Measurements from ENCODE around the gene STAT5B.
"Not testable (repeated sequence)": the region's sequence is repeated elsewhere in the genome, so short reads cannot be mapped to it uniquely, and the experiment has no call there.

The STAT5B gene

DNA sequence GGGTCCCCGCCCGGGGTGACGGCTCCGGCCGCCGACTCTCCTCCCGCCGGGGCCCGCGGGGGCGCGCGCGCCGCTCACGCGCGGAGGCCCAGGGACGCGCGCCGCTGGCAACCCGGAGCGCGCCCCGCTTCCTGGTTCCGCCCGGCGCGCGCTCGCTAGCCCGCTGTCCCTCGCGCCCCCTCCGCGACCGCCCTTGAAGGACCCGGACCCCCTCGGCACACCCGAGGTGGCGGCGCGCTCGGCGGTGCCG, at the start of gene STAT5B:
TSS of gene STAT5B (minus strand) at position 33 of the 250 bp plus-strand sequence. CDS start 44,264 bp downstream, outside the sequence.
- peak; percentile 40 to 42 for DNase-seq

- no peak for DNase-seq
Observed at GRCh38 chr17:42325026-42325425, 48.8 kb upstream of the STAT5B start.

DNA sequence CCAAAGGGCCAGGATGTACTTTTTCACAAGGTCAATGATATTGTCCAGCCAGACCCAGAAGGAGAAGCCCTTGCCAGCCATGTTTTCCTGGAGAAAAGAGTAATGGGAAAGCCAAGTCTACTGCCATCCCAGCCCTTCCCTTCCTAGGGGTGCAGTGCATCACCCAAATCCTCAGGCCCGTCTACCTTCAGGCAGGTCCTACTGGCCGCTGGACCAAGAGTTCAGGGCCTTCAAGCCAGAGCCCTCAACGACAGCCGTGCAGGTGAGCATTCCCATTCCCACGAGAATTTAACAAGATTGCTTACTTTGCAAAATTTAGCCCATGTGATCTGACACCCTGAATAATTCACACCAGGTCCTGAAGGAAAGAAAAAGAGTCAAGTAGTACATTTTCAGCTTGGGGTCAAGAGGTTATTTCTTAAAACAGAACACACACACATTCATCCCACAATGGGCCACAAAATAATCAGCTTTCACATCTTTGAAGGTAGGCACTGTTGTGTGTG, 47.1 kb upstream of the STAT5B start:
- DNase-seq, result no peak

- peak; percentile 96 to 97 for DNase-seq
Observed at GRCh38 chr17:42322382-42323267, 46.4 kb upstream of the STAT5B start.

- DNase-seq, result no peak
Observed at GRCh38 chr17:42321555-42321954, 45.4 kb upstream of the STAT5B start.

- not testable (repeated sequence) for DNase-seq
Observed at GRCh38 chr17:42317967-42318366, 41.8 kb upstream of the STAT5B start.

DNA sequence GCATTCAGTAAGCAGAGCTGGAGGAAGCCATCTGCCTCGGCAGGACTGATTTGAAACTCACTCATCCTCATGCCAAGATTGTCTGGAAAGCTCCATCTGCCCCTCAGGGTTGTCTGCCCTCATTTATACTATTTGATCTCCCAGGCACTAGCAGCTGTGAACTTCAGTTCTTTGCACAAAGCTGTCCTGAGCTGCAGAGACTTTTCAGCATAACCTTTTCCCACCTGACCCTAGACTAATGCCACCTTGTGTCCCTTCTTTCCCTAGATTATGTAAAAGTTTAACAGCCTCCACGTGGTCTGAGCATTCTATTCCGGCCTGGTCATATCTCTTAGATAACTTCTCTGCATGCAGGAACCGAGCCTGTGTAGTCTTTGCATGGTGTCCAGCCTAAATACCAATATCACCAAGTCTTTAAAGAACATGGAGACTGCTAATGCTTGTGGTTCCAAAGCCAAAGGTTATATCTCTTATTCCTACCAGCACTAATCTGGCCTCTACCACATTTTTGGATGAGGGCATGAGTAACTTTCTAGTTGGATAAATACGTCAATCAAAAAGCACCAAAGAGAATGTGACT, 41.2 kb upstream of the STAT5B start:
- no peak for DNase-seq

- DNase-seq, result no peak
Observed at GRCh38 chr17:42316755-42317154, 40.6 kb upstream of the STAT5B start.

DNA sequence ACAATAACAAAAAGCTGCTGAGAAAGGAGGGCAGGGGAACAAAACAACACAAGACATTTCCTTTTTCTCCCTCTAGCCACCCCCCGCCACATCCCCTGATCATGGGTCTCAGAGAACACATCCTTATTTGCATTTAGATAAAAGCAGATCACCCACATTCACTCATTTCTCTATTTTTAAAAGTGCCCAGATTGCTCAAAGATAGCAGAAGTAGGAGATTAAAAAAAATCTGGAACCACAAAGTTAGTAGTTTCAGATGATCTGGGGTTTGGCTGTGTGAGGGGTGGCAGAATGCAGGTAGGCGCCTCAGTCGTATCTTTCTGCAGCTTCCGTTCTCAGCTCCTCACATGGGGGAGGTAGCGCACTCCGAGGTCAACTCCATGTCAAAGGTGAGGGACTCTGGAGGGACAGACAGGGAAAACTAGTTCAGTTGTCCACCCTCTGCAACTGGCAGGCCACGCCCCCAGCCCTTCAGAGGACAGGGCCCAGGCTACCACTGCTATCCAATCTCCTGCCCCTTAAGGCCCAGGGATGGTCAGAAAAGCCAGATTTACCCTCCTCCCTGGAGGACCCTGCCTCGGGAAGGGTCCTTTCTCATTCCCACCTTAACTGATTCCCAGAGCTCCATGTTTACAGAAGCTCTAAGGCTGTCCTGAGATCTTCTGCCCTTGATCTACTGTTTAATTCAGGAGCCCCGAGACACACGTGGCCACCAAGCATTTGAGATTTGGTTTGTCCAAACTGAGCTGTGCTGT, 39.4 kb upstream of the STAT5B start:
- DNase-seq, result no peak

DNA sequence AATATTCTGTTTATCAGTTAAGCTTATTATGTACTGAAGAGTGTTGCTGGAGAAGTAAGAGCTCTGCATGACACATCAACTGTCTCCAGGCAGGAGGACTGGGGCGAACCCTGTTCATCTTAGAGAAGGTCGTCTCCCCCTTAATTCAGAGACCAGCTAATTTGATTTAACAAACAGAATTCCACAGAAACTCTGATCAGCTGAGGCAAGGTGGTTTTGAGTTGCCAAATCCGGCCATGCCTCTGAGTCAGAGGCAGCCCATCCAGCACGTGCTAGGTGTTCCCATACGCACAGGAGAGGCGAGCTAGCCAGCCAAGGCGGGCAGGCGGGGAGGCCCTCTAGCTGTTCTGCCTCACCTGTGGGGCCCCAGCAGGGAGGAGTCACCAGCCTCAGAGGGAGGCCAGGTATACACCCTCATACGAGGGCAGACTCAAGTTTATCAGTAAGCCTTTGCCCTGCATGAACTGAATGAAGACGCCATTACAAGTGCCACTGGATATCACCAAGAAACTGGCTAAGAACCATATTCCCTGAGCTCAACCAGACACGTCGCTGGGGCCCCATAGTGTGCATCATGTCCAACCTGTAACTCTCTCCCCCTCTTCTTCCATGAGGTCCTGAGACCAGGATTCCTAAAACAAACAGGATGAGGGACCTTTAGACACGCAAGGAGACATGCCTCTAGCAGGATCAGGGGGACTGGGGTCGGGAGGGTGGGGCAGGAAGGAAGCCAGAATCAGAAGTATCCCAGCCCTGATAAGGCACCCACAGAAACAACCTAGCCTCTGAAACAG, 37.8 kb upstream of the STAT5B start:
- DNase-seq, result peak; percentile 41 to 42

GRCh38 chr17:42313389-42313772, 37.2 kb upstream of the STAT5B start:
- no peak for DNase-seq

DNA sequence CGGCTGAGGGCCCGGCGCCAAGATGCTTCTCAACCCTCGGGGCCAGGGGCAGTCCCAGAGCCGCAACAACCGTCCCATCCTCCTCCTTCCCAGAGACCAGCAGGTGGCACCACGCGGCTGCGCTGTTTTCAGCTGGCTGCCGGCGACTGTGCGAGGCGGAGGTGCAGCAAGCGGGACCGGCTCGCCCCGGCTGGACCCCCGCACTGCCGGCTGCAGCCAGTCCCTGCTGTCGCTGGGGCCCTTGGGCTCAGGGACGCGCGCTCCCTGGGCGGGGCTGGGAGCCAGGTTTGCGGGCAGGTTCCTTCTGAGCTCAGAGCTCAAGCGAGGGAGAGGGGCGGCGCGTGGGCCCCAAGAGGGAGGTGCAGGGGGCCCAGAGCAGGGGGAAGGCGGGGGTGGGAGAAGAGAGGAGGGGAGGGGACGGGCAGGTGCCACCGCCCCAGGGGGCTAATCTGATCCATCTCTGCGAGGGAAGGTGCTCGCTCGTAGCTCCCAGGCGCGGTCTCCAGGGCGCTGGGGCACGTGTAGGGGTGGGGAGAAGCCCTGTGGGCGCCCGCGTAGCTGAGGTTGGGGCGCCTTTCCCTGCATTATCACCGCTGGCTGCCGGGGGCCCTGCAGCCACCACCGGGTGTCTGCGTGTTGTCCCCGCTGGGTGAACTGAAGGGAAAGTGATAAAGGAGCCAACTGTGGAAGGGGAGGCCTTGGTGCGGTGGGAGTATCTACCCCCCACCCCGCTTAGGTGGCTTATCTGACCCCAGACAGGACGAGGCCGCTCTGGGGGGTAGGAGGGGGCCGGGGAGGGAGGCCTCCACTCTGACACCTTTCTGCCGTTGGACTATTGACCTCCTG, 36.3 kb upstream of the STAT5B start:
- DNase-seq, result peak; percentile 70 to 72

GRCh38 chr17:42312035-42312284, 35.8 kb upstream of the STAT5B start:
- no peak for DNase-seq

DNA sequence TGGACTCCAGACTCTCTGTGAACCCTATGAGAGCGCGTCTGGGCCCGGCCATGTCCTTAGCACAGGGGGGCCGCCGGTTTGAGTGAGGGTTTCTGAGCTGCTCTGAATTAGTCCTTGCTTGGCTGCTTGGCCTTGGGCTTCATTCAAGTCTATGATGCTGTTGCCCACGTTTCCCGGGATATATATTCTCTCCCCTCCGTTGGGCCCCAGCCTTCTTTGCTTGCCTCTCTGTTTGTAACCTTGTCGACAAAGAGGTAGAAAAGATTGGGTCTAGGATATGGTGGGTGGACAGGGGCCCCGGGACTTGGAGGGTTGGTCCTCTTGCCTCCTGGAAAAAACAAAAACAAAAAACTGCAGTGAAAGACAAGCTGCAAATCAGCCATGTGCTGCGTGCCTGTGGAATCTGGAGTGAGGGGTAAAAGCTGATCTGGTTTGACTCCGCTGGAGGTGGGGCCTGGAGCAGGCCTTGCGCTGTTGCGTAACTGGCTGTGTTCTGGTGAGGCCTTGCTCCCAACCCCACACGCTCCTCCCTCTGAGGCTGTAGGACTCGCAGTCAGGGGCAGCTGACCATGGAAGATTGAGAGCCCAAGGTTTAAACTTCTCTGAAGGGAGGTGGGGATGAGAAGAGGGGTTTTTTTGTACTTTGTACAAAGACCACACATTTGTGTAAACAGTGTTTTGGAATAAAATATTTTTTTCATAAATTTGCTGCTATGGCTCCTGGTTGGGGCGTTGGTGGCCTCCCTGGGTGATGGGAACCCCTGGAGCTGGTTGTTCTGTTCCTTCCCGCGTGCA, 35.2 kb upstream of the STAT5B start:
- no peak for DNase-seq

DNA sequence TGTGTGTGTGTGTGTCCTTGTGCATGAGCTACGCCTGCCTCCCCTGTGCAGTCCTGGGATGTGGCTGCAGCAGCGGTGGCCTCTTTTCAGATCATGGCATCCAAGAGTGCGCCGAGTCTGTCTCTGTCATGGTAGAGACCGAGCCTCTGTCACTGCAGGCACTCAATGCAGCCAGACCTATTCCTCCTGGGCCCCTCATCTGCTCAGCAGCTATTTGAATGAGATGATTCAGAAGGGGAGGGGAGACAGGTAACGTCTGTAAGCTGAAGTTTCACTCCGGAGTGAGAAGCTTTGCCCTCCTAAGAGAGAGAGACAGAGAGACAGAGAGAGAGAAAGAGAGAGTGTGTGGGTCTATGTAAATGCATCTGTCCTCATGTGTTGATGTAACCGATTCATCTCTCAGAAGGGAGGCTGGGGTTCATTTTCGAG, 34.6 kb upstream of the STAT5B start:
- no peak for DNase-seq

DNA sequence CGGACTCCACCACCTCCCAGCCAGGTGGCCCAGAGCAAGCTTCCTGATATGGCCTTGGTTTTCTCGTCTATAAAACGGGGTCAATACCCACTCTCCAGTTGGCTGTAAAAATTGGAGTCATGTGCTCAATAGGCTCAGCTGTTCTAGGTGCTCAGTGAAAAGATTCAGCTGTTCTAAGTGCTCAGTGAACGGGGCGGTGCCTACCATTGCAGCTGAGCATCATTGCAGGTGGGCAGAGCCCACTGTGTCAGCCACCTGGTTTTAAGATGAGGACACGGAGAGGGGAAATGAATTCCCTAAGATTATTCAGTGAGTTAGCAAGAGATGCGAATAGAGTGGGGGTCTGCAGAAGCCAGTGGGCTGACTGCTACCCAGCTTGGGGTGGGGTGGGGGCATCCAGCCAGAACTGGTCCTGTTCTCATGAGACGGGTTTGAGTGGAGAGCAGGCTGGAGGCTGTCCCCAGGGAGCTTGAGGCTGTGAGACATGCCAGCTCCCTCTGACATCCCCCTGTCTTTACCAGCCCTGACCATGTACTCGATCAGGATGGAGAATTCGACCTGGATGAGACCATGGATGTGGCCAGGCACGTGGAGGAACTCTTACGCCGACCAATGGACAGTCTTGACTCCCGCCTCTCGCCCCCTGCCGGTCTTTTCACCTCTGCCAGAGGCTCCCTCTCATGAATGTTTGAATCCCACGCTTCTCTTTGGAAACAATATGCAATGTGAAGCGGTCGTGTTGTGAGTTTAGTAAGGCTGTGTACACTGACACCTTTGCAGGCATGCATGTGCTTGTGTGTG, 34.0 kb upstream of the STAT5B start:
- DNase-seq, result no peak

- no peak for DNase-seq
Observed at GRCh38 chr17:42309142-42309541, 33.0 kb upstream of the STAT5B start.

DNA sequence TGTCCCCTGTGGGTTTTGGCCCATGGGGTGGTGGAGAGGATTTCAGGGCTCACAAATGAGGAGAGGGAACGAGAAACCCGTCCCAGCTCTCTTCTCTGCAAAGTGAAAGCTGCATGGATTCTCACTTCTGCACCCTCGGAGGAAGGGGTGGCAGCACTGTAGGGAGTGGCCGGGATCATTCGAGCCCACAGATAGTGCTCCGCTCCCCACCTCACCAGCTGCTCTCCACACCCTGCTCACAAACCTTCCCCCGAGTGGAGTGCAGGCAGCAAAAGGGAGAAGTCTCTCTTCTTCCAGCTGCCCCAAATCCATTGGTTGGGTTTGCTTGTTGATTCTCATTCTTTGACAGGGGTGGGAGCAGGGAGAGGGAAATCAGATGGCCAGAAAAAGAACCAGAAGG, 32.3 kb upstream of the STAT5B start:
- DNase-seq, result no peak

DNA sequence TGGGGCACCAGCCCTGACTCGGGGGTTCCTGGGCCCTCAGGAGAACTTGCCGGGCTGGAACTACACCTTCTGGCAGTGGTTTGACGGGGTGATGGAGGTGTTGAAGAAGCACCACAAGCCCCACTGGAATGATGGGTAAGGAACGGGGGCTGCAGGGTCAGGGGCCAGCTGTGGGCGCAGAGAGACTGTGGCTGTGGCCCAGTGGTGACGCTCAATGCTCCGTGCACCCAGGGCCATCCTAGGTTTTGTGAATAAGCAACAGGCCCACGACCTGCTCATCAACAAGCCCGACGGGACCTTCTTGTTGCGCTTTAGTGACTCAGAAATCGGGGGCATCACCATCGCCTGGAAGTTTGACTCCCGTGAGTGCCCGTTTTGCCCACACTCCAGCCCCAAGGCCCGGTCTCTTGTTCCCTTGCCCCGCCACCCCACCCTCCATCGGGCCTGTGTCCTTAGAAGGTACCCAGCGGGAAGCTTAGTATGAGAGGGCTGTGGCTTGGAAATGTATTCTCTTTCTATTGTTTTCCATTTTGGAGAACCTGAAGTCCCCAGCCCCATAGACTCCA, 31.3 kb upstream of the STAT5B start:
- no peak for DNase-seq

GRCh38 chr17:42306385-42306667, 30.1 kb upstream of the STAT5B start:
- DNase-seq, result no peak
